Endothelial cell of umbilical vein (primary cell): ENCODE results near the gene MSANTD3. TPM values are rescaled to one million over a fixed set of nuclear protein-coding genes. Genes with fewer than 3 reads are reported as not detected.

ENCODE experiments used
- BruUV-seq: library from RNA; stranded (reverse); fragments of 400-500 nt; replicated peaks from 2 replicates; lab custom pipeline; 2021; lab: Mats Ljungman, UMichigan
- CTCF ChIA-PET: fragments of 300-600, 350-600 bp; sonication (Branson Sonifier 250); formaldehyde crosslinking; loops from one replicate; lab custom pipeline; 2021; ENCODE audit warnings: antibody characterized with exemption, inconsistent platforms; lab: Charles Lee
- POLR2A ChIA-PET: fragments of 300-600, 350-600 bp; sonication (Branson Sonifier 250); formaldehyde crosslinking; loops from one replicate; lab custom pipeline; 2021; ENCODE audit warnings: antibody characterized with exemption, inconsistent platforms; lab: Charles Lee
- DNase-seq: peaks from one replicate; pipeline ENCODE4 v3.0.0-alpha.2; 2011; ENCODE audit warnings: low read depth, low spot score
- FAIRE-seq: peaks from 2 replicates; lab custom pipeline; 2011; peaks lifted over from hg19 to GRCh38; lab: Jason Lieb, UNC
- H2AFZ ChIP-seq: 2 replicates; pipeline ENCODE4 v1.6.0; 2012; ENCODE audit warnings: low read depth, low read length, control low read depth, inconsistent platforms
- H3K27ac ChIP-seq: 2 replicates; pipeline ENCODE4 v1.5.1; 2011; ENCODE audit warnings: low read depth, mild to moderate bottlenecking, control low read depth, low read length, moderate library complexity; ENCODE audit not compliant: insufficient read depth
- H3K27me3 ChIP-seq, 2 experiments: 2 replicates each; pipeline versions ENCODE4 v1.6.0 to v1.6.1; 2011; ENCODE audit warnings: low read length in 2 of 2, mixed read lengths in 1 of 2; ENCODE audit not compliant: control insufficient read depth in 2 of 2, insufficient read depth in 2 of 2
- H3K36me3 ChIP-seq, 2 experiments: 2 replicates in 1 of 2; 3 replicates in 1 of 2; pipeline ENCODE4 v1.5.1; 2011; ENCODE audit warnings: low read length in 2 of 2, mild to moderate bottlenecking in 1 of 2, moderate library complexity in 1 of 2; ENCODE audit not compliant: control insufficient read depth in 2 of 2, insufficient read depth in 2 of 2; ENCODE audit errors: extremely low read depth in 1 of 2
- H3K4me1 ChIP-seq: 3 replicates; pipeline ENCODE4 v1.5.1; 2011; ENCODE audit warnings: mild to moderate bottlenecking, low read length; ENCODE audit not compliant: control insufficient read depth, insufficient read depth; ENCODE audit errors: extremely low read depth
- H3K4me2 ChIP-seq: 2 replicates; pipeline ENCODE4 v1.6.1; 2011; ENCODE audit warnings: low read length, control low read depth, mixed read lengths; ENCODE audit not compliant: insufficient read depth
- H3K4me3 ChIP-seq, 3 experiments: fragments of 200-600 bp in 1 of 3; sonication (generic), shearing (Covaris generic) in 1 of 3; replicated peaks in 1 of 3; 2 replicates each; pipeline ENCODE4 v1.5.1; 2011 to 2016; ENCODE audit warnings: control low read depth in 3 of 3, low read length in 3 of 3, mild to moderate bottlenecking in 2 of 3, inconsistent platforms in 1 of 3, low read depth in 1 of 3, moderate library complexity in 1 of 3; ENCODE audit not compliant: insufficient read depth in 1 of 3
- H3K79me2 ChIP-seq: 2 replicates; pipeline ENCODE4 v1.6.0; 2012; ENCODE audit warnings: low read length, inconsistent platforms; ENCODE audit not compliant: control insufficient read depth, insufficient read depth
- H3K9ac ChIP-seq: replicated peaks from 2 replicates; pipeline ENCODE3; 2011; ENCODE audit warnings: low read length, control low read depth; ENCODE audit not compliant: insufficient read depth; ENCODE audit errors: extremely low read depth
- H3K9me1 ChIP-seq: replicated peaks from 3 replicates; pipeline ENCODE4 v1.6.0; 2011; ENCODE audit warnings: mild to moderate bottlenecking, low read length; ENCODE audit not compliant: control insufficient read depth, insufficient read depth; ENCODE audit errors: extremely low read depth
- H3K9me3 ChIP-seq: replicated peaks from 2 replicates; pipeline ENCODE4 v1.5.1; 2012; ENCODE audit warnings: low read length, inconsistent platforms; ENCODE audit not compliant: control insufficient read depth, insufficient read depth
- H4K20me1 ChIP-seq: replicated peaks from 2 replicates; pipeline ENCODE3; 2011; ENCODE audit warnings: mild to moderate bottlenecking, low read length; ENCODE audit not compliant: control insufficient read depth, insufficient read depth; ENCODE audit errors: extremely low read depth
- CTCF ChIP-seq, 2 donors: IDR thresholded peaks; 1 replicate in 1 of 2; 2 replicates in 1 of 2; pipeline ENCODE4 v1.5.1; 2011; ENCODE audit warnings: low read length in 2 of 2, mild to moderate bottlenecking in 2 of 2, moderate library complexity in 2 of 2, control low read depth in 1 of 2, inconsistent platforms in 1 of 2, low read depth in 1 of 2; ENCODE audit not compliant: insufficient read depth in 1 of 2; ENCODE audit errors: extremely low read depth in 1 of 2
- EZH2 ChIP-seq: IDR thresholded peaks from 2 replicates; pipeline ENCODE4 v1.6.1; 2012; ENCODE audit warnings: borderline replicate concordance, low read depth, mild to moderate bottlenecking, moderate library complexity, low read length, inconsistent platforms; ENCODE audit not compliant: severe bottlenecking
- FOS ChIP-seq: IDR thresholded peaks from 2 replicates; pipeline ENCODE4 v1.6.1; 2011; ENCODE audit warnings: mild to moderate bottlenecking, low read length, moderate library complexity, borderline replicate concordance; ENCODE audit not compliant: insufficient read depth
- GATA2 ChIP-seq: IDR thresholded peaks from 2 replicates; pipeline ENCODE4 v1.7.0; 2011; ENCODE audit warnings: low read depth, mild to moderate bottlenecking, moderate library complexity, mixed read lengths, low read length; ENCODE audit not compliant: insufficient read length, insufficient read depth
- JUN ChIP-seq: IDR thresholded peaks from 2 replicates; pipeline ENCODE4 v1.6.1; 2011; ENCODE audit warnings: borderline replicate concordance, low read depth; ENCODE audit not compliant: insufficient read length, insufficient read depth
- MAX ChIP-seq: IDR thresholded peaks from 2 replicates; pipeline ENCODE4 v1.6.1; 2011; ENCODE audit not compliant: insufficient read depth, insufficient read length
- MYC ChIP-seq: IDR thresholded peaks from one replicate; pipeline ENCODE4 v1.6.1; 2011; ENCODE audit warnings: mild to moderate bottlenecking, low read depth, low read length
- POLR2A ChIP-seq: IDR thresholded peaks from 2 replicates; pipeline ENCODE4 v1.6.1; 2012; ENCODE audit warnings: low read depth, mild to moderate bottlenecking, control low read depth, low read length
- POLR2AphosphoS5 ChIP-seq: IDR thresholded peaks from 2 replicates; pipeline ENCODE4 v1.6.1; 2012; ENCODE audit warnings: low read depth, mild to moderate bottlenecking, control low read depth, low read length, moderate library complexity; ENCODE audit not compliant: insufficient read depth
- dilution Hi-C: fragments of 300-500 bp; cut with MboI; formaldehyde crosslinking; loops from one replicate; pipeline ENCODE4 v1.15.0; 2019; ENCODE audit warnings: low sequenced_read_pairs; ENCODE audit not compliant: extremely low pct_ligation_motif_present
- intact Hi-C: fragments of 100-400 bp; cut with micrococcal nuclease; formaldehyde crosslinking; loops from one replicate; pipeline ENCODE4 v1.10.0; 2022
- polyA plus RNA-seq, 4 experiments: library from polyadenylated mRNA; depleted of rRNA in 3 of 4; stranded (reverse) in 3 of 4; unstranded in 1 of 4; fragments of >200 nt; gene quantifications; 2 replicates each; pipeline versions ENCODE4 v1.2.1 to v1.2.3, GENCODE V29; 2011 to 2012; ENCODE audit warnings: missing spikeins in 1 of 4
- total RNA-seq: library from RNA; stranded (reverse); gene quantifications from 2 replicates; pipeline ENCODE4 v1.2.3, GENCODE V29; 2021

The MSANTD3 gene
- total and polyA plus RNA-seq, 2 donors (not counting 3 experiments of a cell fraction or from before 2014, with no cell fraction given), result 31.3 to 88.5 TPM

GRCh38 chr9:100401042-100401441 lies 25.9 kb upstream of the MSANTD3 start:
- intact Hi-C loops, result no loop called here
- FAIRE-seq, result no peak
- POLR2A ChIA-PET, result no interaction called here

GRCh38 chr9:100406962-100407361 lies 20.0 kb upstream of the MSANTD3 start:
- CTCF ChIA-PET, result interaction anchor here (0.8 to 1.7 kb wide), 4 partner anchors 8 to 82 kb away, joined by 4 to 6 read pairs (median 4); no protein-coding TSS in a partner anchor
- no peak for DNase-seq
- FAIRE-seq, result no peak
- H3K4me2 ChIP-seq, result no peak overlapping the region
- intact Hi-C loops, result no loop called here
- H4K20me1 ChIP-seq, result no peaks in the 10 kb centered on the region
- no peak overlapping the region for H3K27ac ChIP-seq
- H3K27me3 ChIP-seq, result peaks cover 5 to 6% of the 10 kb centered on the region in 2 experiments
- H2AFZ ChIP-seq, result no peak overlapping the region
- H3K36me3 ChIP-seq, result no peaks in the 10 kb centered on the region
- POLR2A ChIA-PET, result interaction anchor here (1.5 kb wide), 1 partner anchor 22 kb away, joined by 5 read pairs; no protein-coding TSS in a partner anchor
- H3K9me1 ChIP-seq, result no peaks in the 10 kb centered on the region
- TF ChIP-seq MYC (no peak), JUN (no peak), POLR2AphosphoS5 (no peak), POLR2A (no peak), EZH2 (no peak), FOS (no peak), CTCF (IDR thresholded peaks at IDR 0.05; ENCODE audit: extremely low read depth in 1 of 2, insufficient read depth in 1 of 2, low read depth in 1 of 2, low read length in 2 of 2) (no peak), MAX (no peak), GATA2 (no peak)
- dilution Hi-C loops, result no loop called here
- no peak overlapping the region for H3K4me3 ChIP-seq
- no TSS peak for BruUV-seq
- no peaks in the 10 kb centered on the region for H3K9me3 ChIP-seq
- H3K4me1 ChIP-seq, result peaks cover 6% of the 10 kb centered on the region
- H3K79me2 ChIP-seq, result no peaks in the 10 kb centered on the region
- no peak overlapping the region for H3K9ac ChIP-seq

More at GRCh38 chr9:100401042-100401441, 25.9 kb upstream of the MSANTD3 start:
- H3K9ac ChIP-seq, result no peak overlapping the region
- no peaks in the 10 kb centered on the region for H3K79me2 ChIP-seq
- H3K4me2 ChIP-seq, result no peak overlapping the region
- H2AFZ ChIP-seq, result no peak overlapping the region
- CTCF ChIA-PET, result interaction anchor here (0.8 to 1.5 kb wide), 3 partner anchors 9 to 42 kb away, joined by 3 read pairs; no protein-coding TSS in a partner anchor
- no peaks in the 10 kb centered on the region for H4K20me1 ChIP-seq
- no peaks in the 10 kb centered on the region for H3K4me1 ChIP-seq
- no peak overlapping the region for H3K27ac ChIP-seq
- no peak for DNase-seq
- dilution Hi-C loops, result no loop called here
- H3K36me3 ChIP-seq, result no peaks in the 10 kb centered on the region
- no peaks in the 10 kb centered on the region for H3K9me1 ChIP-seq
- no peaks in the 10 kb centered on the region for H3K9me3 ChIP-seq
- no TSS peak for BruUV-seq
- H3K4me3 ChIP-seq, result no peak overlapping the region
- TF ChIP-seq MAX, result no peak
- no peak for TF ChIP-seq POLR2AphosphoS5
- no peak for TF ChIP-seq POLR2A
- no peak for TF ChIP-seq JUN
- no peak for TF ChIP-seq EZH2
- peaks cover 0 to 2% of the 10 kb centered on the region in 2 experiments for H3K27me3 ChIP-seq
